AG10803 (cell line): ENCODE data around the gene PI4K2B.

ENCODE experiments used
- DNase-seq: peaks from one replicate; pipeline ENCODE4 v3.0.0; 2010; ENCODE audit warnings: low read depth
- H3K4me3 ChIP-seq: 2 replicates; pipeline ENCODE4 v1.5.1; 2011; ENCODE audit warnings: mild to moderate bottlenecking, low read length, control low read depth
- CTCF ChIP-seq: conservative IDR thresholded peaks from 2 replicates; pipeline ENCODE4 v1.5.1; 2011; ENCODE audit warnings: mild to moderate bottlenecking, low read length, control low read depth, inconsistent platforms

The PI4K2B gene

GRCh38 chr4:25299476-25300203 lies 65.8 kb downstream of the PI4K2B start:
- TF ChIP-seq CTCF, result no peak
- DNase-seq, result no peak
- H3K4me3 ChIP-seq, result no peak overlapping the region

DNA sequence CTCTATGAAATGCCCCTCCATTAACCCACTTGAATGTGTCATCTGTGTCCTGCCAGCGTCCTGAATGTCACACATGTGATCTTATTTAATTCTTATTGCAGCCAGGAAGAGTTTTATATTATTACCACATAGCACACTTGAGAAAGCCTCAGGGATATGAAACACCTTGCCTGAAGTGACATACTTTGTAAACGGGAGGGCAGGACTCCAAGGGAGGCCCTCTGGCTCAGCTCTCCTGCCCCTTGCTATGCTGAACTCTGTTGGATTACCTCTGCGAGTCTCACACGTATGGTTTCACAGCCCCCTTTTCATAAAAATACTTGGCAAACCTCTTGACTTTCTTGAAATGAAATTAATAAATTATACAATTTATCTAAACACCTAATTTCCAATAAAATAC lies 67.6 kb downstream of the PI4K2B start:
- DNase-seq, result no peak
- no peak for TF ChIP-seq CTCF

DNA sequence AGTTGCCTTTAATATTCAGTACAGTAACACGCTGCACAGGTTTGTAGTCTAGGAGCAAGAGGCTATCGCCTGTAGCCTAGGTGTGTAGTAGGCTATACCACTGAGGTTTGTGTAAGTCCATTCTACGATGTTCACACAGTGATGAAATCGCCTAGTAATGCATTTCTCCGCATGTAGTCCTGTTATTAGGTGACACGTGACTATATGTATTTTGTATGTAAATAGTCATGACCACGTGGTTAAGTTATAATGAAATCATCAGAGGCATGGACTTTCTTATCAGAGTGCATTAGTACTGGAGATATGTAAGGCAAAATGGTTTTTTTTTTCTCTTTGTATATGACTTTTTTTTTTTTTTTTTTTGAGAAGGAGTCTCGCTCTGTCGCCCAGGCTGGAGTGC lies 68.8 kb downstream of the PI4K2B start:
- DNase-seq, result no peak
- no peak overlapping the region for H3K4me3 ChIP-seq
- TF ChIP-seq CTCF, result no peak

More for the DNA sequence above, 67.6 kb downstream of the PI4K2B start:
- no peak overlapping the region for H3K4me3 ChIP-seq

- TF ChIP-seq CTCF, result no peak
- no peak overlapping the region for H3K4me3 ChIP-seq
- DNase-seq, result no peak
These were observed 69.7 kb downstream of the PI4K2B start for GRCh38 chr4:25303578-25303977.

DNA sequence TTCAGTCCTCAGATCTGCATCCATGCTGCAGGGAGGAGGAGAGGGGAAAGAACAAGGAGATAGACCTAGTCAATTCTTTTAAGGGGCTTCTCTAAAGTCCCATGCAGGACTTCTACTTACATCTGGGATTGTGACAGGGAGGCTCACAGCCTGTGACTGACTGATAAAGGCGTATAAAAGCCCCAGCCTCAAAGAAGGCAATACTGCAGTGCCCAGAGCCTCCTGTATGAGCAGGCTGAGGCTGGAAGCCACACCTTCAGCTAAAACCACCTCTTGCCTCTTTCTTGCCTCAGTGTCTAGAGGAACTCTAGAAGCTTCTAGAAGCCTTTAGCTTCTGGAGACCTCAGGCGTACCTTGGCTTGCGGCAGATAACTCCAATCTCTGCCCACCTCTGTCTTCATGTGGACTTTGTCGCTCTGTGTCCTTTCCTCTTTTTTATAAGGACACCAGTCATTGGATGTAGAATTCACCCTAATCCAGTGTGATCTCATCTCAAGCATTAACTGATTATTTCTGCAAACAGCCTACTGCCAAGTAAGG lies 72.8 kb downstream of the PI4K2B start:
- no peak overlapping the region for H3K4me3 ChIP-seq
- TF ChIP-seq CTCF, result no peak
- no peak for DNase-seq

DNA sequence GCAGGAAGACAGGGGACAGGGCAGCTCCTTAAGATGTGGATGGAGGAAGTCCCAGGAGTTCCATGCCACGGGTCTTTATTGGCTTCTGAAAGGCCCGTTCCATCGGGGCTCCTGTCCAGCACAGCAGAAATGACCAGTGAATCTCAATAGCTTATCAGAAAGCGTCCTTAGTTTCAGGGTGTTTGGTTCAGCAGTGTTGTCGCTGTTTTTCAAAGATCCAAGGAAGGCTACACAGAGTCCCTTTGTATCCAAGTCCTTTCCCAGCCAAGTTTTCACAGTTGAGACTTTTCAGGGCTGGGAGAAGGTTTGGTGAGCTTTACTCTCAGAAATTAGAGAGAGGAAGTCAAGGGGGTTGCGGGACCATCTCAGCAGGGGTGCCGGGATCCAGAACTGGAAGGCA lies 73.8 kb downstream of the PI4K2B start:
- TF ChIP-seq CTCF, result no peak
- DNase-seq, result no peak

DNA sequence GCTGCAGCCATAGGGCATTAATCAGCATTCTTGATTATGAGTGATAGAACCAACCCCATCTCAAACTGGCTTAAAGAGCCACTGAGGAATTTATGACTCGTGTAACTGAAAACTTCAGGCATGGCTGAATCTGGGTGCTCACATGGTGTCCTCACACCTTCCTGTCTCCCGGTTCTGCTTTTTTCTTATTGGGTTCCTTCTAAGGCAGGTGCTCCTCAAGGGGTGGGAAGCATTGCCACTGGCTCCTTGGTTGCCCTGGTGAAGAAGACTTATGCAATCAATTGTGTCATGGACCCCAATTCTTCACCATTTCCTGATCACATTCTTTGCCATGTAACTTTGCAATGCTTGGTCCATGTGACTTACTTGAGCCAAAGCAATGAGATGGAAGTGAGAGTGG lies 74.5 kb downstream of the PI4K2B start:
- no peak overlapping the region for H3K4me3 ChIP-seq
- TF ChIP-seq CTCF, result no peak
- peak; percentile 15 for DNase-seq

More for the DNA sequence above, 73.8 kb downstream of the PI4K2B start:
- H3K4me3 ChIP-seq, result no peak overlapping the region
